ENCODE results near the gene HK1.

Gene HK1

GRCh38 chr10:69265521-69265920 is 12.8 kb upstream of the HK1 start:
- no peak for TF ChIP-seq CTCF (conservative IDR thresholded peaks at IDR 0.05; ENCODE audit: control insufficient read depth, insufficient read depth, low read depth, low read length)
- H3K4me3 ChIP-seq (ENCODE audit: control insufficient read depth, low read depth, low read length), result no peak overlapping the region
- no peak for DNase-seq (ENCODE audit: low read depth)

DNA sequence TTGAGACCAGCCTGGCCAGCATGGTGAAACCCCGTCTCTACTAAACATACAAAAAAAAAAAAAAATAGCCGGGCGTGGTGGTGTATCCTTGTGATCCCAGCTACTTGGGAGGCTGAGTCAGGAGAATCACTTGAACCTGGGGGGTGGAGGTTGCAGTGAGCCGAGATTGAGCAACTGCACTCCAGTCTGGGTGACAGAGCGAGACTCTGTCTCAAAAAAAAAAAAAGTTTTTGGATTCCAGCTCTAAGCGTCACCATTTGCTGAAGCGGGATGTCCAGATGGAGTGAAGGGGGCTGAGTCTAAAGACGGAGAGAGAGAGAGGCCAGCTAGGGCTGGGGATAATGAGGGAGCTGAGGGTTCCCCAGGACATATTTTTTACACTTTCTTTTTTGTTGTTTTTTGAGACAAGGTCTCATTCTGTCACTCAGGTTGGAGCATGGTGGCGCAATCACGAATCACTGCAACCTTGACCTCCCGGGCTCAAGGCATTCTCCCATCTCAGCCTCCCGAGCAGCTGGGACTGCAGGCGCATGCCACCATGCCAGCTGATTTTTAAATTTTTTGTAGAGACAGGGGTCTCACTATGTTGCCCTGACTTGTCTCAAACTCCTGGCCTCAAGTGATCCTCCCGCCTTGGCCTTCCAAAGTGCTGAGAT is 9.4 kb upstream of the HK1 start:
- peak; percentile 68 for DNase-seq (ENCODE audit: low read depth)
- TF ChIP-seq CTCF (conservative IDR thresholded peaks at IDR 0.05; ENCODE audit: control insufficient read depth, insufficient read depth, low read depth, low read length), result no peak
- H3K4me3 ChIP-seq (ENCODE audit: control insufficient read depth, low read depth, low read length), result no peak overlapping the region

DNA sequence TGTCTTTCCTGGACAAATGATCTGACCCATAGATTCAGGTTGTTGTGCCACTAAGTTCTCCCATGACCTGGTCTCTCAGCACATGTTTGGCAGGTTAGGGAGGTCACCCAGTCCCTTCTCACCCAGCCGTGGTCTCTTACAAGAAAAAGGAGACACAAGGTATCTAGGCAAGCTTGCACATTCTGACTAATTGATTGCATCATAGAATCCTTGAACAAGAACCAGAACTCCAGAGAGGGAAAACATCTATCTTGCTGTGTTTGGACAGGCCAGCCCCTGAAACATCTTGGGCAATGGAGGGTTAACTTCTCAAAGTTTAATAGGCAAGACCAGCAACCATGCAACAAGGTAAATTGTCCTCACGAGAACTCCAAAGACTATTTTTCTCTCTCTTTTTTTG is 8.5 kb upstream of the HK1 start:
- no peak for TF ChIP-seq CTCF (conservative IDR thresholded peaks at IDR 0.05; ENCODE audit: control insufficient read depth, insufficient read depth, low read depth, low read length)
- peak; percentile 67 for DNase-seq (ENCODE audit: low read depth)
- H3K4me3 ChIP-seq (ENCODE audit: control insufficient read depth, low read depth, low read length), result no peak overlapping the region

- TF ChIP-seq CTCF (conservative IDR thresholded peaks at IDR 0.05; ENCODE audit: control insufficient read depth, insufficient read depth, low read depth, low read length), result no peak
Measured at GRCh38 chr10:69270990-69271389, 7.3 kb upstream of the HK1 start.

GRCh38 chr10:69272624-69273023 is 5.7 kb upstream of the HK1 start:
- no peak overlapping the region for H3K4me3 ChIP-seq (ENCODE audit: control insufficient read depth, low read depth, low read length)
- DNase-seq (ENCODE audit: low read depth), result no peak
- TF ChIP-seq CTCF (conservative IDR thresholded peaks at IDR 0.05; ENCODE audit: control insufficient read depth, insufficient read depth, low read depth, low read length), result no peak

More at GRCh38 chr10:69270990-69271389, 7.3 kb upstream of the HK1 start:
- DNase-seq (ENCODE audit: low read depth), result no peak
- H3K4me3 ChIP-seq (ENCODE audit: control insufficient read depth, low read depth, low read length), result no peak overlapping the region

DNA sequence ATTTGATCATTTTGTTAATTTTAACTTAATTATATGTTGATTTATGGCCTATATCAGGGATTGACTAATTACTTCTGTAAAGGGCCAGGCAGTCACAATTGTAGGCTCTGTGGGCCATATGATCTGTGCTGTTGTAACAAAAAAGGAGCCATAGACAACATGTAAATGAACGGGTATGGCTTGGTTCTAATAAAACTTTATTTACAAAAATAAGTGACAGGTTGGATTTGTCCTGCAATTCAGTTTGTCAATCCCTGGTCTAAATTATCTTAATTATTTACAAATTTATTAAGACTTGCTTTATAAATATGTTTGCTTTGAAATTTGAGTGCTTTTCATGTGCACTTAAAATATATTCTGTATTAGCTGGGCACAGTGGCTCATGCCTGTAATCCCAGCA is 2.9 kb upstream of the HK1 start:
- H3K4me3 ChIP-seq (ENCODE audit: control insufficient read depth, low read depth, low read length), result no peak overlapping the region
- no peak for TF ChIP-seq CTCF (conservative IDR thresholded peaks at IDR 0.05; ENCODE audit: control insufficient read depth, insufficient read depth, low read depth, low read length)
- DNase-seq (ENCODE audit: low read depth), result no peak

GRCh38 chr10:69276503-69276902 is 1.8 kb upstream of the HK1 start:
- no peak for TF ChIP-seq CTCF (conservative IDR thresholded peaks at IDR 0.05; ENCODE audit: control insufficient read depth, insufficient read depth, low read depth, low read length)
- no peak for DNase-seq (ENCODE audit: low read depth)
- H3K4me3 ChIP-seq (ENCODE audit: control insufficient read depth, low read depth, low read length), result no peak overlapping the region
